HG03139 (cell line): ENCODE results near the gene SERF2.
A peak's percentile ranks its signal among the peaks of the same experiment; 100 is the strongest.
"Not testable (repeated sequence)": the region's sequence is repeated elsewhere in the genome, so short reads cannot be mapped to it uniquely, and the experiment has no call there.

ENCODE experiments used
- ATAC-seq: cut with Tn5 transposase; IDR thresholded peaks from one replicate; pipeline ENCODE4 v1.9.1; 2021; ENCODE audit not compliant: unreplicated experiment

The SERF2 gene

DNA sequence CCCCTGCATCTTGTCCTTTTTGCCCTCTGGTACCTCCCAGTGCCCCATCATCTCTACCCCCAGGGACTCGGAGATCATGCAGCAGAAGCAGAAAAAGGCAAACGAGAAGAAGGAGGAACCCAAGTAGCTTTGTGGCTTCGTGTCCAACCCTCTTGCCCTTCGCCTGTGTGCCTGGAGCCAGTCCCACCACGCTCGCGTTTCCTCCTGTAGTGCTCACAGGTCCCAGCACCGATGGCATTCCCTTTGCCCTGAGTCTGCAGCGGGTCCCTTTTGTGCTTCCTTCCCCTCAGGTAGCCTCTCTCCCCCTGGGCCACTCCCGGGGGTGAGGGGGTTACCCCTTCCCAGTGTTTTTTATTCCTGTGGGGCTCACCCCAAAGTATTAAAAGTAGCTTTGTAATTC, 1.5 kb downstream of the SERF2 start:
- no peak for ATAC-seq

DNA sequence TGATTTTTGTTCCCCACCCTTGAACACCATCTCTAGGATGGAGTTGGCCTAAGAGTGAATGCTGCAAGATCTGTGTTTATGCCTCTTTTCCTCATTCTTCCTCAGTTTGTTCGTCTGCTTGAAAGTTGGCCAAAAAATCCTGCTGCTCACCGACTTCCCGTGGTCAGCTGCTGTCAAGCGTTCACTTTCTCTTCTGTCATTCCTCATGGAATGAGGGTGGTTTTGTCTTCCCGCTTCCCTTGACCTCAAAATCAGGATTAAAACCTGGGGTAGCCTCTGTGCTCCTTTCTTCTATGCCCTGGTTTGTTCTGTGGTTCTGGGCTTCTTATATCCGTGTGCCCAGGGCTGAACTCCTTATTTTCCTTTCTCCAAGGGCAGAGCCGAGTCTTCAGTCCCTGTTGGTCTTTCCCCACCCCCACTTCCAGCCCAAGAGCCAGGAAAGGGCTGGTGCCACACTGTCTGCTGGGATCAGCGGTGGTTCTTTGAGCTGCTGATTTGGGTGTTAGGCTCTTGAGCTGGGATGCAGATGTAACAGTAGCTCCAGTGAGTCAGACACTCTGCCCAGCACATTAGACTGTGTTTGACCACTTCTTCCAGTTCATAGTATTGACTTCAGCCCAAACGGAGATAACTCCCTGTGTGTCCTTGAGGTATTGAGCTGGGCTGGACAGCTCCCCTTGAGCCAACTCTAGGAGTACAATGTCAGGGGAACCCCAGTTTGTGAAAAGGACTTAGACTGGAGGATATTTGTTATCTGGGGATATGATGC, 2.3 kb downstream of the SERF2 start:
- no peak for ATAC-seq

DNA sequence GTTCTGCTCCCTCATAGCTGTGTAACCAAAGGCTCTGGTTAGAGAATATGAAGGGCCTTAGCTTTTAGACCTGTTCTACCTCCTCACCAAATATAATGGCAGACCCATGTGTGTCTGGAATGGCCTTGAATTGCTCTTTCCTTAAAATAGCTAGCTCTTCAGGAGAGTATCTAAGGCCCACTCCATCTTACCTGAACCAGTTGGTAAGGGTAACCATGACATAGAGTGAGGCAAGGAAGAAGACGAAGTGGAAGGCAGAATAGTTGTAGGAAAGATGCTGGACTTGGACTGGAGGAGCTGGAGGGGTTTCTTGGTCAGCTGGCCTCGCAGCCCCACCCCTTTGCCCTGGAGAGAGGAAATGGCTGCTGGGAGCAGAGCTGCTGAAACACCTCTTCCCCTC, 3.1 kb downstream of the SERF2 start:
- no peak for ATAC-seq

DNA sequence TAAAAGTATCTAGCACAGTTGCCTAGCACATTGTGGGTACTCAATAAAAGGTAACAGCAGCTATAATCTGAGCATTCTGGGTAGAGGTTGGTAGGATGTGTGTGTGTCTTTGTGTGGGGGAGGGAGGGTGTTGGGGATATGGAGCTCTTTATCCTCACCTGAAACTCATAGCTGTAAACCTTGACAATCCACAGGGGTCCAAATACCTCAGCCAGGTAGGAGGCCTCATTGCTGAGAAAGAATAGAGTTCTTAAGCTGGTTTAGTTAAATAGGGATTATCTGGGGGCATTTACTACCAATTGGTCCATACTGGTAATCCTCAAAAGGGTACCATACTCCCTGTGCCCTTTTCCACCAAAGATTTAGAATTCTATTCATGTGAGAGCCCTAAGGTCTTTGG, 3.9 kb downstream of the SERF2 start:
- no peak for ATAC-seq

DNA sequence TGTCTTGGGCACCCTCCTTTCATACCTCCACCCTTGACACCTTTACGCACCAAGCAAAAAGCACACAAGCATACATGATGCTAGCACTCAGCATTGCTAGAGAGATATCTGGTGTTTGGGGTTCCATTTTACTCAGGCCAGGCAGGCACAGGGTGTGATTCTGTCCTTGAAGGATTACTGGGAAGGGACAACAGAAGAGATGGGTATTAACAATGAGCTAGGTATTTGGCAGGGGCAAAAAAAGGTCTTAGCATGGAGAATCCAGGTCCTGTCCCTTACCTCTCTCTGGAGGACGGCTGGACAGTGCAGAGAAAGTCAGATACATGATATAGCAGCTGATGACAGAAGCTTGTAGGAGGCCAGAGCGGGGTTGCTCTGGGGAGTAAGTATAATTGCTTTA, 4.4 kb downstream of the SERF2 start:
- no peak for ATAC-seq

DNA sequence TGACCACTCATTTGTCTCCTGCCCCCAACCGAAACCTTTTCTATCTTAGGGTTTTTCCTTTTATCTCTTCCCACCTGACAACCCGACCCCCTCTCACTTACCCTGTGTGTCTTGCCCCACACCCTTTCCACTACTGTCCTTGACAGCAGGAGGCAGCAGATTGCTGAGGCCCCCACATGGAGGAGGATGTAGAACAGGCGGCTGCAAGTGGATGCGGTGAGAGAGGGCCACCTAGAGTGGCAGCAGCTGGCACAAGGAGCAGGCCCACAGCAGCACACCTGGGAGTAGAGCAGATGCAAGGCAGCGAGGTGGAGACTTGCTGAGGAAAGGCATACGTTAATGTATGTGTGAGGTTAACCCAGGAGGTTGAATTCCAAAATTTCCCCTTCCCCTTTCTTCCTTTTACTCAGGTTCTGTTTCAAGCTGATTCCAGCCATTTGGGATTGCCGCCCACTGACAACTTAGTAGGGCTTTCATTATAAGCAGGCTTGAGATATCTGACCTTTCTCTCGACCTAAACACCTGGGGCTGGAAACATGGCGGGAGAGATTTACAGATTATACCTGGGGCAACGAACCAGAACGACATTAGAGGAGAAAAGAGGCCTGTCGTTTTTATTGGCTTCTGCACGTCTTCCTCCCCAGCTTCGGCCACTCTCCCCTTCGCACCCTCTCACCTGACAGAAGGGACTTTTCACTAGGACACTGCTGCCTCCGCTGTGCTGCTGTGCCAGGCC, 7.3 kb downstream of the SERF2 start:
- ATAC-seq: no peak

DNA sequence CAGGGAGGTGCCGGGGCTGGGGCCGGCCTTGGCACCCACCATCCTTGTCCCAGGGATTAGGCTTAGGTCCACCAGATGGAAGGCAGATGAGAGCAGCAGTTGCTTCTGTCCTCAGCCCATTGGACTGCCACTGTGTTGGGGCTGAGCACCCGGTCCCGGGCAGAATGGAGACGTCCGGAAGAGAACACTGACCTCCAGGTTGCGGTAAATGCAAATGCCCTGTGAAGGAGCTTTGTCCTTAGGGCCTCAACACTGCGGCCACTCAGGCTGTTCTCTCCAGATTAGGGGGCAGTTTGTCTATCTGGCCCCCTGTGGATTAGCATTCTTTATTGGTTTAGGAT, 7.8 kb downstream of the SERF2 start, which contains the start of gene SERINC4:
Gene SERINC4 (minus strand): TSS at position 276 of the 341 bp plus-strand sequence. CDS start 234 bp downstream, at position 42.
- ATAC-seq: no peak

DNA sequence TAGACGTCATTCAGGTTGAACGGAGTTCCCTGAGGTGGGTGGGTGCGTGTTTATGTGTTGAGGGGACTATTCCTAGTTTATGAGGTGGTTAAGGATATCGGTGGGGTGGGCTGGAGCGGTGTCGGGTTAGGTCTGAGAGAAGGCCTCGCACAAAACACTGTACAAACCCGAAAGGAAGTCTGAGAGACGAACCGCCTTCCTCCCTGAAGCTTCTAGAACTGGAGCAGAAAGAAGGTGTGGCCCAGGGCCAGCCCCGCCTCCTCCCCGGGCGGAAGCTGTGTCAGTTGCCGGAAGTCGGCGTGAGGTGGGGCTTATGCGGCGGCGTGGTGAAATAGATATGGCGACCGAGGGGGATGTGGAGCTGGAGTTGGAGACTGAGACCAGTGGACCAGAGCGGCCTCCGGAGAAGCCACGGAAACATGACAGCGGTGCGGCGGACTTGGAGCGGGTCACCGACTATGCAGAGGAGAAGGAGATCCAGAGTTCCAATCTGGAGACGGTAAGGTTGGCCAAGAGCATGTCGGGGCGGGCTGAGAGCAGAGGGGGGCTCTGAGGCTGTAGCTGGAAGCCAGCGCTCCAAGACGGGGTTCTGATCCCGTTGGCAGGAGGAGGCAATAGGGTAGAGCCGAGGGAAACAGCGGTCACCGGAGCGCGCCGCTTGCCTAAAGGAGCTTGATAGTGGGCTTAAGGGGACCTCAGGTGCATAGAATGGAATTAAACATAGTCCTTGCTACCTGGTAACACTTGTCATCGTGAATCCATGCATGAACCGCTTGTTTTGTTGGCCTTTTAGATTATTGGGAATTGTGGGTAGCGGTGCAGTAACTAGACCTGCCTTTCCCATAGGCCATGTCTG, 8.4 kb downstream of the SERF2 start, which contains the start of gene HYPK:
Gene HYPK (plus strand): TSS at position 314 of the 856 bp plus-strand sequence. CDS start 24 bp downstream, at position 338.
- peak; percentile 79 for ATAC-seq

DNA sequence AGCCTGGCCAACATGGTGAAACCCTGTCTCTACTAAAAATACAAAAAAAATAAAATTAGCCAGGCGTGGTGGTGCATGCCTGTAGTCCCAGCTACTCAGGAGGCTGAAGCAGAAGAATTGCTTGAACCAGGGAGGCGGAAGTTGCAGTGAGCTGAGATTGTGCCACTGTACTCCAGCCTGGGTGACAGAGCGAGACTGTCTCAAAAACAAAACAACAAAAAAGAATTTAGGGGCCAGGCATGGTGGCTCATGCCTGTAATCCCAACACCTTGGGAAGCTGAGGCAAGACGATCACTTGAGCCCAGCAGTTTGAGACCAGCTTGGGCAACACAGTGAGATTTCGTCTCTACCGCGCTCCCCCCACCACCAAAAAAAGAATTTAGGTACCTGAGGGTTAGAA, 10.6 kb downstream of the SERF2 start:
- not testable (repeated sequence) for ATAC-seq

DNA sequence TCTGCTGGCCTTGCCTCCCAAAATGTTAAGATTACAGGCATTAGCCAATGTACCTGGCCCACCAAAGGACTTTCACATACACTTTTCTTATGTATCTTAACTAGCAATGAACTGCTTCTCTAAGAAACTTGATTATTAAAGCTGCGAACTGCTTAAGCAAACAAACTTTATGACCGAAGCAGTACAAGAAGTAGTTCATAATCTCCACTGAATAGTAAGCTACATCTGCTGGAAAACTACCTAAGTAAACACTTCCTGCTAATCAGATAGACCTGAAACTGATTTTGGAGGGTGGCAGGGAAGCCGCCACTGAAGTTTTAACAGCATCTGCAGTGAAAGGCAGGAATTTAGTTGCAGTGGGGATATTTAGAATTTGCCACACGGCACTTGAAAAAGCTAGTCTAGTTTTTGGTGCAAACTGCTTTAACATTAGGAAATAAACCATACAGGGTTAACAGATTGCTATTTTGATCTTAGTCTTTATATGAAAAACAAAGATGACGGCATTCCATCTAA, 16.4 kb downstream of the SERF2 start:
- no peak for ATAC-seq

DNA sequence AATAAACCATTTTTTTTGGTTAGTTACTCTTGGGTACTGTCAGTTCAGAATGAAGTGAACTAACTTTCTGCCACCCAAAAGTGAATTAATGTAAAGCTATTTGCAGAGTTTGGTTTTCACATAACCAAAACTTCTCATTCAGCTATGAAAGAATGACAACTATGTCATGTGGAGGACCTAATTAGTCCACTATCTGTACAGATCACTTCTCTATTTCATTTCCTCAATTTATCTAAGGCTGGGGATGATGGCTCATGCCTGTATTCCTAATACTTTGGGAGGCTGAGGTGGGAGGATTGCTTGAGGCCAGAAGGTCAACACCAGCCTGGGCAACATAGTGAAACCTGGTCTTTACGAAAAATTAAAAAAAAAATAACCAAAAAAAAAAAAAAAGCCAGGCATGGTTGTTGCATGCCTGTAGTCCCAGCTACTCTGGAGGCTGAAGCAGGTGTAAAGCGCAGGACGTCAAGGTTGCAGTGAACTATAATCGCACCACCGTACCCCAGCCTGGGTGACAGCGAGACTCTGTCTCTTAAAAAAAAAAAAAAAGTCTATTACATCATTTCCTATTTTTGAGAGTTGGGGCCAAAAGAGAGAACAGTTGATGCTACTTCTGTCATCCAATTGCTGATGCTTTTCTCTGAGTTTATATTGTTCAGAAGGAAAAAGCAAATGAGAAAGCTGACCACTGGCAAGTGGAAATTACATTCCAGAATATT, 17.0 kb downstream of the SERF2 start:
- ATAC-seq: no peak

DNA sequence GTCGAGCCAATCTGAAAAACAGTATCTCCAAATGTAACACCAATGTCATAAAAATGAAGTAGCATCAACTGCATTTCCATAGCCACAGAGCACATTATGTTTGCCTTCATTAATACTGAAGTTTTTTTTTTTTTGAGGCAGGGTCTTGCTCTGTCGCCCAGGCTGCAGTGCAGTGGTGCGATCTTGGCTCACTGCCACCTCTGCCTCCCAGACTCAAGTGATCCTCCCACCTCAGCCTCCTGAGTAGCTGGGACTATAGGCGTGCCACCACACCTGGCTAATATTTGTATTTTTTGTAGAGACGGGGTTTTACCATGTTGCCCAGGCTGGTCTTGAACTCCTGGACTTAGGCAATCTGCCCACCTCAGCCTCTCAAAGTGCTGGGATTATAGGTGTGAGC, 22.9 kb downstream of the SERF2 start:
- not testable (repeated sequence) for ATAC-seq

DNA sequence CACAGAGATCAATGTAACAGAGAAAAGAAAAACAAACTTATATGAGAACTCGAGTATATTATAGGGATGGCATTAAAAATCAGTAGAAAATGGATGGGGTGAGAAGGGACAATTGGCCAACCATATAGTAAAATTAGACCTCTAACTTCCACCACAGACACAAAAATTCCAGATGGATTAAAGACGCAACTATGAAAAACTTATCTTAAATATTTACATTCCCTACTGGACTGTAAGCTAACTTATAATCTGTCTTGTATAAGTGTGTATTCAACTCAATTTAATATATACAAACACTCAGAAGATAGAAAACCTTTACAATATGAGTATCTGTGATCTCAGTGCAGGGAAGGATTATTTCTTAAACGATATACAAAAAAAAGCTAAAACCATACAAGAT, 29.4 kb downstream of the SERF2 start:
- ATAC-seq: no peak

DNA sequence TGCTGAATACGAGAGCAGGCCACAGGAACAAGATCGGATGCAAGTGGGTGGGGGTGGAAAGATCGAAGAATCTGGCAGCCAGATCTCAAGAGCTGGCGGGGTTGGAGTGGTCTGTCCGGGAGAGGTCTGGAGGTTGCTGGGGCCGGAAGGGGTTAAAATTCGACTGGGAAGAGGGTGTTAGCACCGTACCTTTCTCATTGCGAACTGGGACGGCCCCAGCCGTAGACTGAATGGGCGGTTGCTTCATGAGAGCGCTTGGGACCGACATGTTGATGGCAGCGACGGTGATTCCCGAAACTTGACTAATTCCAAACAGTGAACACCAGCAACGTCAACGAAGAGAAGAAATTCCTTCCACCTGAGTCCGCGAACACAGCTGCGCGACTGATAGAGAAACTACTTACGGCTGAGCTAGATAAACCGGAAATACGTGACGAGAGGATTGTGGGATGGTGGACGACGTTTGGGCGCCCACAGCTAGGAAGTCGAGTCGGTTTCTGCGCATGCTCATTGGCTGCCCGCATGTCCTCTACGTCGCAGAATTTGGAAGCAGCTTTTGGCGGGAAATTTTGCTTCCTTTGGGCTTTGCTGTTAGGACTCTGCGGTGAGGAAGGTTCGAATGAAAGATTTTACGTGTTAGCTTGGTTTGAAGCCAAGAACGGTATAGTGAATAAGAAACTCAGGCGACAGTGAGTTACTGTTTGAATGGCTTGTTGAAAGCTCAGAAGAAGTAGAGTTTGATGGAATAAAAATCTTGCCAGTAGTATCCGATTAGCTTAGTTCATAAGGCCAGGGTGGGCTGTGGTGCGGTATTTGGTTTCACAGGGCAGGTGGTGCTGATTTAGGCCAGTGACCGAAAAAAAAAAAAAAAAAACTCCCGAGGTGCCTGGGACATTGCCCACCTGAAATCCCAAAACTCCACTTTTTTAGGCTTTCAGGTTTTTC, 32.5 kb downstream of the SERF2 start, which contains the start of gene MFAP1:
Gene MFAP1 (minus strand): TSS at position 389 of the 945 bp plus-strand sequence. CDS start 121 bp downstream, at position 268.
- ATAC-seq: peak; percentile 67

DNA sequence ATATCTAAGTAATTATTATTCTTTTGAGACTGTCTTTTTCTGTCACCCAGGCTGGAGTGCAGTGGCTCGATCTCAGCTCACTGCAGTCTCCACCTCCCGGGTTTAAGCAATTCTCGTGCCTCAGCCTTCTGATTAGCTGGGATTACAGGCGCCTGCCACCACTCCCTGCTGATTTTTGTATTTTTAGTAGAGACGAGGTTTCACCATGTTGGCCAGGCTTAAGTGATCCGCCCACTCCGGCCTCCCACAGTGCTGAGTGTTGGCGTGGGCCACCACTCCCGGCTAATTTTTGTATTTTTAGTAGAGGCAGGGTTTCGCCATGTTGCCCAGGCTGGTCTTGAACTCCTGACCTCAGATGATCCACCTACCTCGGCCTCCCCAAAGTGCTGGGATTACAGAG, 33.2 kb downstream of the SERF2 start:
- not testable (repeated sequence) for ATAC-seq

DNA sequence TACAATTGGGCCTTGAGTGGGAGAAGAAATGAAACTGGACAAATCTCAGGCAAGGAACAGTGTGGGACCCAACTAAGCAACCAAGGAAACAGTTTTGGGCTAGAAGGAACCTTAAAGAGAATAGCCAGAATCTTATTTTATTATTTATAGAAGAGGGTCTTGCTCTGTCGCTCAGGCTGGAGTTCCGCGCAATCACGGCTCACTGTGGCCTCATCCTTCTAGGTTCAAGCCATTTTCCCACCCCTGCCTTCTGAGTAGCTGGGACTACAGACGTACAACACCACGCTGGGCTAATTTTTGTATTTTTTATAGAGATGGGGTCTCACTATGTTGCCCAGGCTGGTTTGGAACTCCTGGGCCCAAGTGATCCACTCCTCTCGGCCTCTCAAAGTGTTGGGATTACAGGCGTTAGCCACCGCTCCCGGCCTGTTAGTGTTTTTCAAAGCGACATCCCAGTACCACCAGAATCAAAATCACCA, 33.9 kb downstream of the SERF2 start:
- no peak for ATAC-seq

DNA sequence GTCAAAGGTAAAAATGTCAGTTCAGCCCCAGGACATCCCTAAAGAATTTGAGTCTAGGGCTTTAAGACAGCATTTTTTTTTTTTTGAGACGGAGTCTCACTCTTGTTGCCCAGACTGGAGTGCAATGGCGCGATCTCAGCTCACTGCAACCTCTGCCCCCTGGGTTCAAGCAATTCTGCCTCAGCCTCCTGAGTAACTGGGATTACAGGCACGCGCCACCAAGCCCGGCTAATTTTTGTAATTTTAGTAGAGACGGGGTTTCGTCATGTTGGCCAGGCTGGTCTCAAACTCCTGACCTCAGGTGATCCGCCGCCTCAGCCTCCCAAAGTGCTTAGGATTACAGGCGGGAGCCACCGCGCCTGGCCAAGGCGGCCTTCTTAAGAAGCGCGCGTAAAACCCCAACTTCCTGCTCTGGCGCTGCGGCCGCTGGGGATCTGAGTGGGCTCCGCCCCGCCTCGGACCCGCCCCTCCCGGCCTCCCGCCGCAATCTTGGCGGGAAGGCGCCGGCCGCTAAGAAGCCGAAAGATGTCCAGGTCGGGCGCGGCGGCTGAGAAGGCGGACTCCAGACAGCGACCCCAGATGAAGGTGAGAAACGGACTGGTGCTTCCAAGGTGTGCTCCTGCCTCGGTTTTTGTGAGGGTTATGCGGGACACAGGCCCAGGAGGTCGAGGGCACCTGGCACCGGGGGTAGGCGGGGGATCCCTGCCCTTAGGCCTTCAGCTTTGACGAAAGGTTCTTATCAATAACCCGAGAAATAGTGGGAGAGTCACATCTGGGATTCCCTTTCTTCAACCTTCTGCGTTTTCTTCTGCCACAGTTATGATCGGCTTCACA, 34.6 kb downstream of the SERF2 start, which contains the start of gene WDR76:
Gene WDR76 (plus strand): TSS at position 495 of the 834 bp plus-strand sequence. CDS start 31 bp downstream, at position 526.
- ATAC-seq: peak; percentile 51

DNA sequence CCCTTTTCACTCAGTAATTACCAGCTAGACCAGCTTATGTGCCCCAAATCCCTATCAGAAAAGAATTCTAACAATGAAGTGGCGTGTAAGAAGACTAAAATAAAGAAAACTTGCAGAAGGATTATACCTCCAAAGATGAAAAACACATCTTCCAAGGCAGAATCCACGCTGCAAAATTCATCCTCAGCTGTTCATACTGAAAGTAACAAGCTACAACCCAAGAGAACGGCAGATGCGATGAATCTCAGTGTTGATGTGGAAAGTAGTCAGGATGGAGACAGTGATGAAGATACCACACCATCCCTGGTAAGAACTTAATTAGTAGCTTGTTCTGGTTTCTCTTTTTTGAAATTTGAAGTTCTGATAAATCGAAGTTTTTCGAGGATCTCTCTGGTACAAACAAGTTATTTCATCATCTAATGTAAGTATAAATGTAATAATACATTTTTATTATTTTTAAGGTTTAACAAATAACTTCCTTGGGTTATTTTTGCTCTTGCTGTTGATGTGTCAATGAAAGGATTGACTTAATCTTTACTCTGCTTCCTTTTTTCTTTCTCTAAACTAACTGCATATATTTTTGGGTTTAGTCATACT, 36.0 kb downstream of the SERF2 start:
- ATAC-seq: no peak
